H1 (cell line): ENCODE results near the gene MAPK14. TPM values are rescaled to one million over a fixed set of nuclear protein-coding genes. Genes with fewer than 3 reads are reported as not detected.

Source experiments
- JUND ChIP-seq: IDR thresholded peaks from 2 replicates; pipeline ENCODE4 v1.6.1; 2011; ENCODE audit warnings: mild to moderate bottlenecking, improper control_type of control experiment, low read length
- MAFK ChIP-seq: IDR thresholded peaks from 2 replicates; pipeline ENCODE4 v1.6.1; 2012; ENCODE audit warnings: low read depth, mild to moderate bottlenecking, improper control_type of control experiment, low read length
- SAP30 ChIP-seq: fragments of 300-600 bp; sonication (generic); IDR thresholded peaks from 2 replicates; pipeline ENCODE4 v1.7.1; 2012; ENCODE audit warnings: low read length, moderate library complexity, mild to moderate bottlenecking, inconsistent platforms; ENCODE audit not compliant: insufficient read depth, insufficient replicate concordance
- SP4 ChIP-seq: IDR thresholded peaks from 2 replicates; pipeline ENCODE4 v1.6.1; 2012; ENCODE audit warnings: low read length, inconsistent platforms
- polyA plus RNA-seq, 7 experiments: library from polyadenylated mRNA; depleted of rRNA in 3 of 7; stranded (reverse) in 5 of 7; unstranded in 2 of 7; fragments of >200 nt in 5 of 7; fragments of 200-250 nt in 2 of 7; gene quantifications; 1 replicate in 5 of 7; 2 replicates in 1 of 7; 4 replicates in 1 of 7; pipeline versions ENCODE4 v1.2.1 to v1.2.3, GENCODE V29; 2011 to 2013; ENCODE audit warnings: missing spikeins in 2 of 7, mixed read lengths in 2 of 7
- total RNA-seq: library from RNA; stranded (reverse); fragmentation: NEBNext Ultra II Directional; extraction: Animal tissue kit (Norgen Biotek cat#: 25700); gene quantifications from 2 replicates; pipeline ENCODE4 v1.2.1, GENCODE V29; 2021
- TF ChIP-seq, protein P1 (sequence below): IDR thresholded peaks from 2 replicates; pipeline ENCODE4 v1.6.1; 2011; ENCODE audit warnings: low read depth, mild to moderate bottlenecking, low read length; ENCODE audit not compliant: insufficient read depth

The MAPK14 gene
- total and polyA plus RNA-seq, 2 of the 8 experiments (the other 6 are each of a cell fraction or from before 2014, with no cell fraction given): 18.1 to 39.3 TPM

DNA sequence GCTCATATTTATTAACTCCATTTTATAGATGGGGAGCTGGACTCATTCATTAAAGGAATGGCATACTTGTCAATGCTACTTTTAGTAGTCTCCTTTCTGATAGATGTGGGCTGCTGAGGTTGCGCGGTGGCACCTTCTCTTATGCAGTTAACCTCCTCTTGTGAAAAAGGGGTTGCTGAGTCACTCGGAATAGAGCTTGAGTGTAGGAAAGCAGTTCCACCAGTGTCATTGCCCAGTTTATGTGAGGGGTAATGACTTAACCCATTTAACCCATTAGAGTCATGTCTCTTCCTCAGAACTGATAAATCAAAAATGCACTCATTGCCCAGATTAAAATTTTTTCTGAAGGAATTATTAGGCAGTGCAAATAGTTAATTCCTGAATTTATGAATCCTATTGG lies 6.3 kb downstream of the MAPK14 start (continued):
- no peak for TF ChIP-seq JUND
- no peak for TF ChIP-seq MAFK
- no peak for TF ChIP-seq SAP30
- TF ChIP-seq SP4: no peak
- TF ChIP-seq, protein P1, sequence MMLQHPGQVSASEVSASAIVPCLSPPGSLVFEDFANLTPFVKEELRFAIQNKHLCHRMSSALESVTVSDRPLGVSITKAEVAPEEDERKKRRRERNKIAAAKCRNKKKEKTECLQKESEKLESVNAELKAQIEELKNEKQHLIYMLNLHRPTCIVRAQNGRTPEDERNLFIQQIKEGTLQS: no peak
